K562 (cell line): ENCODE results near the gene NEXN. TPM values are rescaled to one million over a fixed set of nuclear protein-coding genes. Genes with fewer than 3 reads are reported as not detected.

Experiments
- ESRRA ChIP-seq: fragments of 450-650 bp; IDR thresholded peaks from 2 replicates; pipeline ENCODE4 v1.6.1; 2014; ENCODE audit warnings: low read depth, mild to moderate bottlenecking, moderate library complexity, borderline replicate concordance
- FOXP1 ChIP-seq: sonication (generic); formaldehyde crosslinking; IDR thresholded peaks from 2 replicates; pipeline ENCODE4 v1.8.0; 2022; ENCODE audit warnings: mild to moderate bottlenecking, missing genetic modification reagents
- HNRNPH1 ChIP-seq: fragments of 200-400 bp; formaldehyde crosslinking; optimal IDR thresholded peaks from 2 replicates; pipeline ENCODE3; 2017; ENCODE audit warnings: low read depth, mild to moderate bottlenecking, low read length, moderate library complexity
- ID3 ChIP-seq, 2 experiments: fragments of 250-450 bp in 1 of 2; fragments of 450-650 bp in 1 of 2; sonication (Bioruptor Pico) in 1 of 2; IDR thresholded peaks; 2 replicates each; pipeline versions ENCODE4 v1.6.1 to v1.8.0; 2016 to 2021; ENCODE audit warnings: mild to moderate bottlenecking in 2 of 2, moderate library complexity in 2 of 2, missing compliant biosample characterization in 1 of 2, missing genetic modification characterization in 1 of 2
- PYGO2 ChIP-seq: fragments of 450-650 bp; IDR thresholded peaks from 2 replicates; pipeline ENCODE4 v1.6.1; 2016; ENCODE audit warnings: mild to moderate bottlenecking, missing genetic modification characterization, moderate library complexity, missing compliant biosample characterization
- YBX1 ChIP-seq: fragments of 450-650 bp; IDR thresholded peaks from 2 replicates; pipeline ENCODE4 v1.7.1; 2016; ENCODE audit warnings: mild to moderate bottlenecking
- polyA plus RNA-seq, 8 experiments: library from polyadenylated mRNA; depleted of rRNA in 4 of 8; stranded (reverse) in 5 of 8; unstranded in 3 of 8; fragments of >200 nt; fragmentation: Nextera tagmentation in 2 of 8; fragmentation: Illumina TruSeq in 1 of 8; extraction: Ambion mirVana in 2 of 8; extraction: Trizol in 1 of 8; gene quantifications; 2 replicates each; pipeline versions ENCODE4 v1.2.1 to v1.2.3, GENCODE V29; 2011 to 2014; ENCODE audit warnings: inconsistent platforms in 1 of 8, missing spikeins in 1 of 8
- total RNA-seq, 7 experiments: library from RNA; depleted of rRNA in 6 of 7; stranded (reverse); fragments of >200 nt in 6 of 7; fragmentation: Illumina TruSeq in 2 of 7; extraction: Trizol in 2 of 7; gene quantifications; 2 replicates each; pipeline versions ENCODE4 v1.2.1 to v1.2.3, GENCODE V29; 2011 to 2021; ENCODE audit warnings: low replicate concordance in 1 of 7
- TF ChIP-seq, protein P1 (sequence below), 2 experiments: fragments of 450-650 bp in 1 of 2; IDR thresholded peaks; 2 replicates each; pipeline ENCODE4 v1.6.1; 2011 to 2017; ENCODE audit warnings: low read depth in 2 of 2, antibody characterized with exemption in 1 of 2, borderline replicate concordance in 1 of 2, low read length in 1 of 2, mild to moderate bottlenecking in 1 of 2, mixed read lengths in 1 of 2; ENCODE audit not compliant: control insufficient read depth in 1 of 2
- TF ChIP-seq, protein P2 (sequence below): fragments of 450-650 bp; formaldehyde crosslinking; IDR thresholded peaks from 2 replicates; pipeline ENCODE4 v1.4.0; 2020; ENCODE audit warnings: mild to moderate bottlenecking

Gene NEXN
- total and polyA plus RNA-seq, 9 of the 15 experiments (the other 6 are each of a cell fraction or from before 2014, with no cell fraction given), result 0.18 to 1.8 (median 0.76) TPM

DNA sequence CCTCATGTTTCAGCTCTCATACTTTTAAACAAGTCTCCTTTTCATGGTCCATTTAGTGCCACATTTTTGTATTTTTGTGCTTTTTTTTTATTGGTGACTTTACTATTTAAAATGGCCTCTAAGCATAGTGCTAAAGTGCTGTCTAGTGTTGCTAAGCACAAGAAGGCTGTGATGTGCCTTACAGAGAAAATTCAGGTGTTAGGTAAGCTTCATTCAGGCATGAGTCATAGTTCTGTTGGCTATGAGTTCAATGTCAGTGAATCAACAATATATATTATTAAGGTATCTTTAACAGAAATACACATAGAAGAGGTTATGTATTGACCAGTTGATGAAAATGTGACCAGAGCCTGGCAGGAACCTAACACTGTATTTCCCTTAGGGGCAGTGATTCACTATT lies 103.2 kb downstream of the NEXN start (continued):
- TF ChIP-seq, protein P1, sequence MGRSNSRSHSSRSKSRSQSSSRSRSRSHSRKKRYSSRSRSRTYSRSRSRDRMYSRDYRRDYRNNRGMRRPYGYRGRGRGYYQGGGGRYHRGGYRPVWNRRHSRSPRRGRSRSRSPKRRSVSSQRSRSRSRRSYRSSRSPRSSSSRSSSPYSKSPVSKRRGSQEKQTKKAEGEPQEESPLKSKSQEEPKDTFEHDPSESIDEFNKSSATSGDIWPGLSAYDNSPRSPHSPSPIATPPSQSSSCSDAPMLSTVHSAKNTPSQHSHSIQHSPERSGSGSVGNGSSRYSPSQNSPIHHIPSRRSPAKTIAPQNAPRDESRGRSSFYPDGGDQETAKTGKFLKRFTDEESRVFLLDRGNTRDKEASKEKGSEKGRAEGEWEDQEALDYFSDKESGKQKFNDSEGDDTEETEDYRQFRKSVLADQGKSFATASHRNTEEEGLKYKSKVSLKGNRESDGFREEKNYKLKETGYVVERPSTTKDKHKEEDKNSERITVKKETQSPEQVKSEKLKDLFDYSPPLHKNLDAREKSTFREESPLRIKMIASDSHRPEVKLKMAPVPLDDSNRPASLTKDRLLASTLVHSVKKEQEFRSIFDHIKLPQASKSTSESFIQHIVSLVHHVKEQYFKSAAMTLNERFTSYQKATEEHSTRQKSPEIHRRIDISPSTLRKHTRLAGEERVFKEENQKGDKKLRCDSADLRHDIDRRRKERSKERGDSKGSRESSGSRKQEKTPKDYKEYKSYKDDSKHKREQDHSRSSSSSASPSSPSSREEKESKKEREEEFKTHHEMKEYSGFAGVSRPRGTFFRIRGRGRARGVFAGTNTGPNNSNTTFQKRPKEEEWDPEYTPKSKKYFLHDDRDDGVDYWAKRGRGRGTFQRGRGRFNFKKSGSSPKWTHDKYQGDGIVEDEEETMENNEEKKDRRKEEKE (IDR thresholded peaks at IDR 0.05; ENCODE audit: borderline replicate concordance in 1 of 2, control insufficient read depth in 1 of 2, low read depth in 2 of 2, low read length in 1 of 2), result no peak
- TF ChIP-seq PYGO2 (tag) (no peak), FOXP1 (no peak), ID3 (CRISPR knock-in tag; IDR thresholded peaks at IDR 0.05) (no peak), ID3 (tag; IDR thresholded peaks at IDR 0.05) (no peak), ESRRA (no peak), YBX1 (no peak), HNRNPH1 (no peak)
- TF ChIP-seq, protein P2, sequence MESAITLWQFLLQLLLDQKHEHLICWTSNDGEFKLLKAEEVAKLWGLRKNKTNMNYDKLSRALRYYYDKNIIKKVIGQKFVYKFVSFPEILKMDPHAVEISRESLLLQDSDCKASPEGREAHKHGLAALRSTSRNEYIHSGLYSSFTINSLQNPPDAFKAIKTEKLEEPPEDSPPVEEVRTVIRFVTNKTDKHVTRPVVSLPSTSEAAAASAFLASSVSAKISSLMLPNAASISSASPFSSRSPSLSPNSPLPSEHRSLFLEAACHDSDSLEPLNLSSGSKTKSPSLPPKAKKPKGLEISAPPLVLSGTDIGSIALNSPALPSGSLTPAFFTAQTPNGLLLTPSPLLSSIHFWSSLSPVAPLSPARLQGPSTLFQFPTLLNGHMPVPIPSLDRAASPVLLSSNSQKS (CRISPR knock-in tag), result no peak
- TF ChIP-seq, all 486 proteins: peak for 0

Other genes starting within 250 kb of the NEXN start
- gene ZZZ3, start 206.0 kb upstream of the NEXN start, total RNA-seq (2014; rRNA removed), result 59.3 and 64.0 TPM in 2 replicates
- gene ZZZ3, start 206.0 kb upstream of the NEXN start, total RNA-seq (2014; rRNA removed; fragmentation: Illumina TruSeq; extraction: Trizol), result 60.0 and 63.2 TPM in 2 replicates
- gene ZZZ3, start 206.0 kb upstream of the NEXN start, total RNA-seq (2015; rRNA removed; fragmentation: Illumina TruSeq; extraction: Trizol), result 59.5 and 62.7 TPM in 2 replicates
- gene ZZZ3, start 206.0 kb upstream of the NEXN start, total RNA-seq (2021), result 42.5 and 43.9 TPM in 2 replicates
- 27.1 and 36.7 TPM in 2 replicates for gene ZZZ3, start 206.0 kb upstream of the NEXN start, polyA plus RNA-seq (2011; rRNA removed)
- gene ZZZ3, start 206.0 kb upstream of the NEXN start, polyA plus RNA-seq (2014; fragmentation: Illumina TruSeq; extraction: Trizol), result 30.6 and 32.8 TPM in 2 replicates
- gene ZZZ3, start 206.0 kb upstream of the NEXN start, polyA plus RNA-seq (2014; fragmentation: Nextera tagmentation; extraction: Ambion mirVana), result 10 to 100 TPM; 13.9 to 18.5 TPM
- gene ZZZ3, start 206.0 kb upstream of the NEXN start, polyA plus RNA-seq (2014; rRNA removed), result 28.7 and 37.2 TPM in 2 replicates
- gene USP33, start 128.8 kb upstream of the NEXN start, total RNA-seq (2014; rRNA removed), result 41.6 and 44.7 TPM in 2 replicates
- 80.7 and 88.8 TPM in 2 replicates for gene USP33, start 128.8 kb upstream of the NEXN start, total RNA-seq (2014; rRNA removed; fragmentation: Illumina TruSeq; extraction: Trizol)
- gene USP33, start 128.8 kb upstream of the NEXN start, total RNA-seq (2015; rRNA removed; fragmentation: Illumina TruSeq; extraction: Trizol), result 68.8 and 71.1 TPM in 2 replicates
- 42.2 and 43.3 TPM in 2 replicates for gene USP33, start 128.8 kb upstream of the NEXN start, total RNA-seq (2021)
- gene USP33, start 128.8 kb upstream of the NEXN start, polyA plus RNA-seq (2011; rRNA removed), result 63.8 and 83.5 TPM in 2 replicates
- 45.6 and 46.7 TPM in 2 replicates for gene USP33, start 128.8 kb upstream of the NEXN start, polyA plus RNA-seq (2014; fragmentation: Illumina TruSeq; extraction: Trizol)
- 10 to 100 TPM; 22.4 to 24.1 TPM for gene USP33, start 128.8 kb upstream of the NEXN start, polyA plus RNA-seq (2014; fragmentation: Nextera tagmentation; extraction: Ambion mirVana)
- 41.2 and 44.8 TPM in 2 replicates for gene USP33, start 128.8 kb upstream of the NEXN start, polyA plus RNA-seq (2014; rRNA removed)
- gene MIGA1, start 109.0 kb upstream of the NEXN start, total RNA-seq (2014; rRNA removed), result 1.7 and 2.9 TPM in 2 replicates
- gene MIGA1, start 109.0 kb upstream of the NEXN start, total RNA-seq (2014; rRNA removed; fragmentation: Illumina TruSeq; extraction: Trizol), result 5.1 and 6.1 TPM in 2 replicates
- 4.5 and 5.0 TPM in 2 replicates for gene MIGA1, start 109.0 kb upstream of the NEXN start, total RNA-seq (2015; rRNA removed; fragmentation: Illumina TruSeq; extraction: Trizol)
- 4.0 and 4.4 TPM in 2 replicates for gene MIGA1, start 109.0 kb upstream of the NEXN start, total RNA-seq (2021)
- 3.5 and 3.6 TPM in 2 replicates for gene MIGA1, start 109.0 kb upstream of the NEXN start, polyA plus RNA-seq (2011; rRNA removed)
- gene MIGA1, start 109.0 kb upstream of the NEXN start, polyA plus RNA-seq (2014; fragmentation: Illumina TruSeq; extraction: Trizol), result 2.4 and 2.8 TPM in 2 replicates
- 1 to 10 TPM; 1.6 to 1.8 TPM for gene MIGA1, start 109.0 kb upstream of the NEXN start, polyA plus RNA-seq (2014; fragmentation: Nextera tagmentation; extraction: Ambion mirVana)
- 2.9 and 3.1 TPM in 2 replicates for gene MIGA1, start 109.0 kb upstream of the NEXN start, polyA plus RNA-seq (2014; rRNA removed)
- gene FUBP1, start 90.4 kb downstream of the NEXN start, total RNA-seq (2014; rRNA removed), result 182 and 192 TPM in 2 replicates
- 253 and 279 TPM in 2 replicates for gene FUBP1, start 90.4 kb downstream of the NEXN start, total RNA-seq (2014; rRNA removed; fragmentation: Illumina TruSeq; extraction: Trizol)
- 234 and 254 TPM in 2 replicates for gene FUBP1, start 90.4 kb downstream of the NEXN start, total RNA-seq (2015; rRNA removed; fragmentation: Illumina TruSeq; extraction: Trizol)
- 195 and 199 TPM in 2 replicates for gene FUBP1, start 90.4 kb downstream of the NEXN start, total RNA-seq (2021)
- 292 and 294 TPM in 2 replicates for gene FUBP1, start 90.4 kb downstream of the NEXN start, polyA plus RNA-seq (2011; rRNA removed)
- gene FUBP1, start 90.4 kb downstream of the NEXN start, polyA plus RNA-seq (2014; fragmentation: Illumina TruSeq; extraction: Trizol), result 185 and 213 TPM in 2 replicates
- 100 to 1,000 TPM; 104 to 170 TPM for gene FUBP1, start 90.4 kb downstream of the NEXN start, polyA plus RNA-seq (2014; fragmentation: Nextera tagmentation; extraction: Ambion mirVana)
- 224 and 265 TPM in 2 replicates for gene FUBP1, start 90.4 kb downstream of the NEXN start, polyA plus RNA-seq (2014; rRNA removed)
- 8.5 and 13.2 TPM in 2 replicates for gene DNAJB4, start 116.3 kb downstream of the NEXN start, total RNA-seq (2014; rRNA removed)
- 22.5 and 33.2 TPM in 2 replicates for gene DNAJB4, start 116.3 kb downstream of the NEXN start, total RNA-seq (2014; rRNA removed; fragmentation: Illumina TruSeq; extraction: Trizol)
- 18.2 and 19.8 TPM in 2 replicates for gene DNAJB4, start 116.3 kb downstream of the NEXN start, total RNA-seq (2015; rRNA removed; fragmentation: Illumina TruSeq; extraction: Trizol)
- gene DNAJB4, start 116.3 kb downstream of the NEXN start, total RNA-seq (2021), result 17.8 and 20.5 TPM in 2 replicates
- 15.2 and 23.5 TPM in 2 replicates for gene DNAJB4, start 116.3 kb downstream of the NEXN start, polyA plus RNA-seq (2011; rRNA removed)
- 16.5 and 17.5 TPM in 2 replicates for gene DNAJB4, start 116.3 kb downstream of the NEXN start, polyA plus RNA-seq (2014; fragmentation: Illumina TruSeq; extraction: Trizol)
- gene DNAJB4, start 116.3 kb downstream of the NEXN start, polyA plus RNA-seq (2014; fragmentation: Nextera tagmentation; extraction: Ambion mirVana), result 10 to 100 TPM; 18.3 to 27.7 TPM
- 15.3 and 20.7 TPM in 2 replicates for gene DNAJB4, start 116.3 kb downstream of the NEXN start, polyA plus RNA-seq (2014; rRNA removed)
- gene GIPC2, start 157.3 kb downstream of the NEXN start, total RNA-seq (2014; rRNA removed), result 0.05 TPM in 1 of 2 replicates, not detected in the other
- gene GIPC2, start 157.3 kb downstream of the NEXN start, total RNA-seq (2014; rRNA removed; fragmentation: Illumina TruSeq; extraction: Trizol), result 0.04 and 0.06 TPM in 2 replicates
- gene GIPC2, start 157.3 kb downstream of the NEXN start, total RNA-seq (2015; rRNA removed; fragmentation: Illumina TruSeq; extraction: Trizol), result 0.04 and 0.08 TPM in 2 replicates
- 0.04 TPM in 2 replicates for gene GIPC2, start 157.3 kb downstream of the NEXN start, total RNA-seq (2021)
- 0.04 TPM in 1 of 2 replicates, not detected in the other for gene GIPC2, start 157.3 kb downstream of the NEXN start, polyA plus RNA-seq (2011; rRNA removed)
- not detected in 2 replicates for gene GIPC2, start 157.3 kb downstream of the NEXN start, polyA plus RNA-seq (2014; fragmentation: Illumina TruSeq; extraction: Trizol)
- under 1 TPM in 1 of 2 experiments, not detected in 1; 0.01 TPM for gene GIPC2, start 157.3 kb downstream of the NEXN start, polyA plus RNA-seq (2014; fragmentation: Nextera tagmentation; extraction: Ambion mirVana)
- not detected in 2 replicates for gene GIPC2, start 157.3 kb downstream of the NEXN start, polyA plus RNA-seq (2014; rRNA removed)